Vagina (tissue), 2 donors: ENCODE measurements around the gene CYP4F2. TPM values are rescaled to one million over a fixed set of nuclear protein-coding genes. Genes with fewer than 3 reads are reported as not detected.

Experiments used
- DNase-seq, 2 donors: peaks; one replicate each; pipeline ENCODE4 v3.0.0-alpha.2; 2017; ENCODE audit errors: extremely low spot score in 2 of 2
- H3K27ac ChIP-seq: fragments of 200-600 bp; sonication (generic); one replicate; pipeline ENCODE4 v1.5.1; 2019
- H3K27me3 ChIP-seq: fragments of 200-600 bp; sonication (generic); one replicate; pipeline ENCODE4 v1.5.1; 2019
- H3K36me3 ChIP-seq, 2 donors: fragments of 200-600 bp; sonication (generic); one replicate each; pipeline ENCODE4 v1.5.1; 2017 to 2019
- H3K4me1 ChIP-seq: fragments of 200-600 bp; sonication (generic); one replicate; pipeline ENCODE4 v1.5.1; 2019
- H3K4me3 ChIP-seq, 2 donors: fragments of 200-600 bp; sonication (generic); 1 replicate in 1 of 2; 2 replicates in 1 of 2; pipeline ENCODE4 v1.5.1; 2016 to 2019
- H3K9me3 ChIP-seq: fragments of 200-600 bp; sonication (generic); one replicate; pipeline ENCODE4 v1.5.1; 2019
- POLR2A ChIP-seq, 2 donors: fragments of 450-650 bp; IDR thresholded peaks; one replicate each; pipeline ENCODE4 v1.6.1; 2017; ENCODE audit warnings: antibody characterized with exemption in 2 of 2, mild to moderate bottlenecking in 2 of 2, moderate library complexity in 2 of 2
- POLR2AphosphoS5 ChIP-seq, 2 donors: sonication (generic); formaldehyde crosslinking; IDR thresholded peaks; one replicate each; pipeline ENCODE4 v1.9.0; 2017; ENCODE audit warnings: antibody characterized with exemption in 2 of 2, mild to moderate bottlenecking in 2 of 2, low read depth in 1 of 2; ENCODE audit not compliant: insufficient read depth in 1 of 2
- intact Hi-C: fragments of 100-400 bp; cut with DNase I; formaldehyde crosslinking; loops from one replicate; pipeline ENCODE4 v1.15.1; 2023
- total RNA-seq: library from RNA; depleted of rRNA; stranded (reverse); fragments of >200 nt; gene quantifications from one replicate; pipeline ENCODE4 v1.2.3, GENCODE V29; 2016
- TF ChIP-seq, protein P1 (sequence below), 3 experiments: fragments of 450-650 bp in 2 of 3; fragments of 200-600 bp in 1 of 3; sonication (generic) in 1 of 3; IDR thresholded peaks; one replicate each; pipeline ENCODE4 v1.5.1; 2017 to 2019; ENCODE audit warnings: antibody characterized with exemption in 3 of 3, mild to moderate bottlenecking in 2 of 3, moderate library complexity in 2 of 3

The CYP4F2 gene
- total RNA-seq, 1 donor from 2014 or later: 6.9 TPM

DNA sequence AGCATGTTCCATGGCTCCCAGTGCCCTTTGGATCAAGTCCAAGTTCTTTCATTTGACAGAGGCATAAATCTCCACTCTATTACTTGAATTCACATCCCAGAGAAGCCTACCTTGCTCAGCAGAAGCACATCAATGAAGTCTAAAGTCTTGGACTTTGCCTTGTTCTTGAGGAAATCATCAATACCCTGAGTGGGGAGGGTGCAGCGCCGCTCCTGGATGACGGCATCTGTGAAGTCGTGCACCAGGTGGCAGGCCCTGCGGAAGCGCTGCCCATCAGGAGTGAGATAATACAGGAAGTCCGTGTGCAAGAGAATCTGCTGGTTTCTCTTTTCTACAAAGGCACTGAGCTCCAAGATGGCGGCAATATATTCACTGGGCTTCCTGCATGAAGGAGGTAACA is 25.8 kb upstream of the CYP4F2 start:
- Histone ChIP-seq H3K9me3 (no peaks in the 10 kb centered on the region), H3K36me3 (no peaks in the 10 kb centered on the region), H3K27me3 (no peaks in the 10 kb centered on the region), H3K4me3 (no peak overlapping the region), H3K4me1 (no peaks in the 10 kb centered on the region), H3K27ac (no peak overlapping the region)
- DNase-seq: no peak
- intact Hi-C loops: no loop called here
- TF ChIP-seq POLR2A (IDR thresholded peaks at IDR 0.05) (no peak), POLR2AphosphoS5 (IDR thresholded peaks at IDR 0.05; ENCODE audit: insufficient read depth in 1 of 2, low read depth in 1 of 2) (no peak)
- TF ChIP-seq, protein P1, sequence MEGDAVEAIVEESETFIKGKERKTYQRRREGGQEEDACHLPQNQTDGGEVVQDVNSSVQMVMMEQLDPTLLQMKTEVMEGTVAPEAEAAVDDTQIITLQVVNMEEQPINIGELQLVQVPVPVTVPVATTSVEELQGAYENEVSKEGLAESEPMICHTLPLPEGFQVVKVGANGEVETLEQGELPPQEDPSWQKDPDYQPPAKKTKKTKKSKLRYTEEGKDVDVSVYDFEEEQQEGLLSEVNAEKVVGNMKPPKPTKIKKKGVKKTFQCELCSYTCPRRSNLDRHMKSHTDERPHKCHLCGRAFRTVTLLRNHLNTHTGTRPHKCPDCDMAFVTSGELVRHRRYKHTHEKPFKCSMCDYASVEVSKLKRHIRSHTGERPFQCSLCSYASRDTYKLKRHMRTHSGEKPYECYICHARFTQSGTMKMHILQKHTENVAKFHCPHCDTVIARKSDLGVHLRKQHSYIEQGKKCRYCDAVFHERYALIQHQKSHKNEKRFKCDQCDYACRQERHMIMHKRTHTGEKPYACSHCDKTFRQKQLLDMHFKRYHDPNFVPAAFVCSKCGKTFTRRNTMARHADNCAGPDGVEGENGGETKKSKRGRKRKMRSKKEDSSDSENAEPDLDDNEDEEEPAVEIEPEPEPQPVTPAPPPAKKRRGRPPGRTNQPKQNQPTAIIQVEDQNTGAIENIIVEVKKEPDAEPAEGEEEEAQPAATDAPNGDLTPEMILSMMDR (IDR thresholded peaks at IDR 0.05): no peak

DNA sequence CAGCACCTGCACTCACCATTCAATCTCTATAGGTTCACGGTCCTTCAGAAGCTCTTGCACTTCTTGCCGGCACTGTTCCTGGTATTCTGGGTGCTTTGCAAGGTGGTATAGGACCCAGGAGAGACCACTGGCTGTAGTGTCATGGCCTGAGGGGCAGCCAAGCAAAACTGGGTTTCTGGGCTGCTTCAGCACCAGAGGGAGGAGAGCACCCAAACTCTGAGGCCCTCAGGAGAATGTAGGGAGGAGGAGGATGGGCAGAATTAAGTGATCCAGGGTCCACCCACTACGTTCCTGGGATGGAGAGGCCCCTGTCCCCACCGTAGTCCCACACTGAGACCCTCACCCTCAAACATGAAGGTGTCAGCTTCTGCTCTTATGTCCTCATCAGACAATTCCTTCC is 24.1 kb upstream of the CYP4F2 start:
- intact Hi-C loops: no loop called here

DNA sequence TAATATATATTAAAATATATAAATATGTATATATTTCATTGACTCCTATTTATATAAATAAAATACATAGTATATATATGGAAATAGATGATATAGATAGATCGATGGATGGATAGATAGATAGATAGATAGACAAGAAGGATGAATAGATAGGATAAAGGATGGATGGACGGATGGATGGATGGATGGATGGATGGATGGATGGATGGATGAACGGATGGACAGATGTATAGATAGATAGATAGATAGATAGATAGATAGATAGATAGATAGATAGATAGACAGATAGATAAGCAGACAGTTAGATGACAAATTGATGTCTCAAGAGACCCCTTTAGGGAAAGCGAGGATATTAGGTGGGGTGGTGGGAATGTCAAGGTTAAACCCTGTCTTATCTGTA is 21.4 kb upstream of the CYP4F2 start:
- Histone ChIP-seq H3K36me3 (no peaks in the 10 kb centered on the region), H3K27ac (no peak overlapping the region), H3K9me3 (no peaks in the 10 kb centered on the region), H3K27me3 (no peaks in the 10 kb centered on the region), H3K4me1 (no peaks in the 10 kb centered on the region), H3K4me3 (no peak overlapping the region)
- TF ChIP-seq POLR2AphosphoS5 (IDR thresholded peaks at IDR 0.05; ENCODE audit: insufficient read depth in 1 of 2, low read depth in 1 of 2) (no peak), POLR2A (IDR thresholded peaks at IDR 0.05) (no peak)
- TF ChIP-seq, protein P1 (IDR thresholded peaks at IDR 0.05): no peak
- DNase-seq: no peak
- intact Hi-C loops: no loop called here

More for the DNA sequence above, 24.1 kb upstream of the CYP4F2 start:
- H3K27me3 ChIP-seq: no peaks in the 10 kb centered on the region
- H3K9me3 ChIP-seq: no peaks in the 10 kb centered on the region
- no peak overlapping the region for H3K27ac ChIP-seq
- no peaks in the 10 kb centered on the region for H3K36me3 ChIP-seq
- no peak overlapping the region for H3K4me3 ChIP-seq
- DNase-seq: no peak
- no peaks in the 10 kb centered on the region for H3K4me1 ChIP-seq
- TF ChIP-seq, protein P1 (IDR thresholded peaks at IDR 0.05): no peak
- TF ChIP-seq POLR2A (IDR thresholded peaks at IDR 0.05): no peak
- no peak for TF ChIP-seq POLR2AphosphoS5 (IDR thresholded peaks at IDR 0.05; ENCODE audit: insufficient read depth in 1 of 2, low read depth in 1 of 2)

DNA sequence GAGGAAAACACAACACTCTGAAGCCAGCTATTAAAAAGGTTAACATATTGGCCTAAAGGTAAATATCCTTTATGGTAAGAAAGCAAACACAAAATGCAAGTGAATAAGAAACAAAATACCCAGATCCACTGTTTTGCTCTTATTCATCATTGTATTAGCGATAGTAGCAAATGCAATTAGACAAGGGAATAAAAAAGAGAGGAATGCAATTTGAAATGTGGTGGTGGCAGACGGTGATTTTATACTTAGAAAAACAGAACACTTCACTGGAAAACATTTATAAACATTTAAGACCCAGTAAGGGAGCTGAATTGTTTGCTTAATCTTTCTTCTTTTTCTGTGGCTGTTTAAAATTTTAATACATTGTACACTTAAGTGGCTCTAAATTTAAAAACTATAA is 17.2 kb upstream of the CYP4F2 start:
- Histone ChIP-seq H3K4me1 (no peaks in the 10 kb centered on the region), H3K36me3 (no peaks in the 10 kb centered on the region), H3K9me3 (no peaks in the 10 kb centered on the region), H3K27ac (no peak overlapping the region), H3K27me3 (no peaks in the 10 kb centered on the region), H3K4me3 (no peak overlapping the region)
- intact Hi-C loops: no loop called here
- no peak for DNase-seq
- TF ChIP-seq POLR2A (IDR thresholded peaks at IDR 0.05) (no peak), POLR2AphosphoS5 (IDR thresholded peaks at IDR 0.05; ENCODE audit: insufficient read depth in 1 of 2, low read depth in 1 of 2) (no peak)
- TF ChIP-seq, protein P1 (IDR thresholded peaks at IDR 0.05): no peak

DNA sequence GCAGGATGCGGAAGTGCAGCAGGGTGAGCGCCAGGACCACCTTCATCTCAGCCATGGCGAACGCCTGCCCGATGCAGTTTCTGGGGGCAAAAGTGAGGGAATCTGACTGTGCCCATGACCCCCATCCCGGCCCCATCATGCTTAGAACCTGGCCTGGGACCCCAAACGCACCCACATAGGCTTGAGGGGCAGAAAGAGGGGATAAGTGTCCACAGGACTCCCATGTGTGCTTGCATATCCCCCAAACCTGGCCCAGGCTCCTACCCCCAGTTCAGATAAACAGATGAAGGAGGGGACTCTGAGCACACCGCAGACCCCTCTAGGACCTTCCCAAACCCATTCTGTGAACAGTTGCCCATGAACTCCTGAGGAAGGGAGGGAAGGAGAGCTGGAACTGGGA is 16.0 kb upstream of the CYP4F2 start:
- Histone ChIP-seq H3K27ac (no peak overlapping the region), H3K4me3 (no peak overlapping the region), H3K9me3 (no peaks in the 10 kb centered on the region), H3K4me1 (no peaks in the 10 kb centered on the region), H3K36me3 (no peaks in the 10 kb centered on the region), H3K27me3 (no peaks in the 10 kb centered on the region)
- TF ChIP-seq, protein P1 (IDR thresholded peaks at IDR 0.05): no peak
- TF ChIP-seq POLR2AphosphoS5 (IDR thresholded peaks at IDR 0.05; ENCODE audit: insufficient read depth in 1 of 2, low read depth in 1 of 2): no peak
- no peak for TF ChIP-seq POLR2A (IDR thresholded peaks at IDR 0.05)
- DNase-seq: peak; percentile 56 to 77
- intact Hi-C loops: no loop called here
